Measurements from ENCODE around the gene RGS18.
"Not testable (repeated sequence)": the region's sequence is repeated elsewhere in the genome, so short reads cannot be mapped to it uniquely, and the experiment has no call there.

Gene RGS18

GRCh38 chr1:192130175-192130574 lies 28.1 kb upstream of the RGS18 start:
- TF ChIP-seq ZNF8 (CRISPR knock-in tag; IDR thresholded peaks at IDR 0.05) (no peak), PATZ1 (CRISPR knock-in tag; IDR thresholded peaks at IDR 0.05; ENCODE audit: borderline replicate concordance) (no peak), PPARA (CRISPR knock-in tag; IDR thresholded peaks at IDR 0.05; ENCODE audit: borderline replicate concordance) (no peak), GLIS3 (CRISPR knock-in tag; IDR thresholded peaks at IDR 0.05) (no peak), ARNTL (CRISPR knock-in tag; IDR thresholded peaks at IDR 0.05; ENCODE audit: borderline replicate concordance, low read depth) (no peak), CSRNP3 (CRISPR knock-in tag; IDR thresholded peaks at IDR 0.05) (no peak), TCF4 (CRISPR knock-in tag; IDR thresholded peaks at IDR 0.05; ENCODE audit: borderline replicate concordance) (no peak), CSDC2 (CRISPR knock-in tag; IDR thresholded peaks at IDR 0.05) (no peak), BACH2 (CRISPR knock-in tag; IDR thresholded peaks at IDR 0.05; ENCODE audit: borderline replicate concordance) (no peak), ZC3H10 (CRISPR knock-in tag; IDR thresholded peaks at IDR 0.05) (no peak), ISL1 (CRISPR knock-in tag; IDR thresholded peaks at IDR 0.05) (no peak), TOX (CRISPR knock-in tag; IDR thresholded peaks at IDR 0.05; ENCODE audit: borderline replicate concordance) (no peak)
- TF ChIP-seq, protein P1, sequence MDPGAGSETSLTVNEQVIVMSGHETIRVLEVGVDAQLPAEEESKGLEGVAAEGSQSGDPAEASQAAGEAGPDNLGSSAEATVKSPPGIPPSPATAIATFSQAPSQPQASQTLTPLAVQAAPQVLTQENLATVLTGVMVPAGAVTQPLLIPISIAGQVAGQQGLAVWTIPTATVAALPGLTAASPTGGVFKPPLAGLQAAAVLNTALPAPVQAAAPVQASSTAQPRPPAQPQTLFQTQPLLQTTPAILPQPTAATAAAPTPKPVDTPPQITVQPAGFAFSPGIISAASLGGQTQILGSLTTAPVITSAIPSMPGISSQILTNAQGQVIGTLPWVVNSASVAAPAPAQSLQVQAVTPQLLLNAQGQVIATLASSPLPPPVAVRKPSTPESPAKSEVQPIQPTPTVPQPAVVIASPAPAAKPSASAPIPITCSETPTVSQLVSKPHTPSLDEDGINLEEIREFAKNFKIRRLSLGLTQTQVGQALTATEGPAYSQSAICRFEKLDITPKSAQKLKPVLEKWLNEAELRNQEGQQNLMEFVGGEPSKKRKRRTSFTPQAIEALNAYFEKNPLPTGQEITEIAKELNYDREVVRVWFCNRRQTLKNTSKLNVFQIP (CRISPR knock-in tag; IDR thresholded peaks at IDR 0.05; ENCODE audit: borderline replicate concordance, low read depth), result no peak

GRCh38 chr1:192130865-192131264 lies 27.4 kb upstream of the RGS18 start:
- not testable (repeated sequence) for ATAC-seq

More at GRCh38 chr1:192130175-192130574, 28.1 kb upstream of the RGS18 start:
- no peak for ATAC-seq

DNA sequence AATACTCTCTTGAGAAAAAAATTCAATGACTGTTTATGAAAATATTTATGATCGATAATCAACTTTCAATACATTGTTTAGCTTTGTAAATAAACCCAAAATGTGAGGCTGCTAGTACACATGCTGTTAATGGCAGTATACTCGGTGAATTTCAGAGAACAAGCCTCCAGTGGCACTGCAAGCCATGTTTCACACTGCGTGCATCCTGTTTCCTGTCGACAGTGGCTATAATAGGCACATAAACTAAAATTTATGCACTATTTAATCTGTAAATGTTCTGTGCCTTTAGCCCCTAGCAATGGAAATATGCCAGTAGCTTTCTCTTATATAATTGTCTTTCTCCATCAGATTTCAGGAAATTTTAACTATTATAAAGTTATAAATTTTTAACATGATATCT lies 26.3 kb upstream of the RGS18 start:
- no peak for TF ChIP-seq OSR1 (CRISPR knock-in tag; IDR thresholded peaks at IDR 0.05)
- TF ChIP-seq, protein P1 (CRISPR knock-in tag; IDR thresholded peaks at IDR 0.05; ENCODE audit: borderline replicate concordance, low read depth), result no peak
- TF ChIP-seq ZFP3 (CRISPR knock-in tag; IDR thresholded peaks at IDR 0.05), result no peak
- TF ChIP-seq TOX (CRISPR knock-in tag; IDR thresholded peaks at IDR 0.05; ENCODE audit: borderline replicate concordance), result no peak
- TF ChIP-seq ZNF565 (CRISPR knock-in tag; conservative IDR thresholded peaks at IDR 0.05; ENCODE audit: low read depth), result no peak
- TF ChIP-seq CSRNP3 (CRISPR knock-in tag; IDR thresholded peaks at IDR 0.05), result no peak
- no peak for TF ChIP-seq ISL1 (CRISPR knock-in tag; IDR thresholded peaks at IDR 0.05)
- TF ChIP-seq RARB (CRISPR knock-in tag; IDR thresholded peaks at IDR 0.05), result no peak
- no peak for TF ChIP-seq ARNTL (CRISPR knock-in tag; IDR thresholded peaks at IDR 0.05; ENCODE audit: borderline replicate concordance, low read depth)
- no peak for TF ChIP-seq ZNF8 (CRISPR knock-in tag; IDR thresholded peaks at IDR 0.05)
- TF ChIP-seq TCF4 (CRISPR knock-in tag; IDR thresholded peaks at IDR 0.05; ENCODE audit: borderline replicate concordance), result no peak
- no peak for TF ChIP-seq GLIS3 (CRISPR knock-in tag; IDR thresholded peaks at IDR 0.05)
- ATAC-seq, result no peak

DNA sequence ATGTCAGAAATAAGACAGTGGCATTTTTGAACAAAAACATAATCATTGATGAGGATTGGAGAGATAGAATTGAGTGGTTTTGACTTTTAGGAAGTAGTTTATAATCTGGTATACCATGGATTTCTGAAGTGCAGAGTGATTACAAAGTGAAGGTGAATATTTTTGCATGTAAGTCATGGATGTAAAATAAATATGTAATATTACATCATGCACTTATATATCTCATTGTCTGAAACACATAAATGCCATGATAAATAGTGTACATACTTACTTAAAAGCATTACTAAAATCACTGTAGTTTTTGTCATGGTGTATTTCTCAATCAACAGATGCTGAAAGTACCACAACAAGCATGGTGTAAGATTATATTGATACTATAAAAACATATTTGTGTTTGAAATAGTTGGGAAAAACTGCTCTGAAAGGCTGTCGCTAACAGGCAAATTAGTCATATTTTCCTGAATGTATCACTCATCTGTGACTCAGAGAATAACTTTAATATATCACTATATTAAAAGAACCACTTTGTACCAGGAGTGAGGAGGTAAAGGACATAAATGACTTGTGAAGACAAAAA lies 24.8 kb upstream of the RGS18 start:
- TF ChIP-seq ZNF70 (CRISPR knock-in tag; IDR thresholded peaks at IDR 0.05), result no peak
- no peak for ATAC-seq

All from SK-N-SH treated with all-trans-retinoic acid at 6 μM for 48 hours (cell line).